HepG2 (cell line): Measurements from ENCODE around the gene GLIPR1L2. TPM values are rescaled to one million over a fixed set of nuclear protein-coding genes. Genes with fewer than 3 reads are reported as not detected.

Experiments used
- ATAC-seq: fragments of 200-7000 bp; cut with Tn5 transposase; 3 replicates; pipeline ENCODE4 v1.9.1; 2020; ENCODE audit warnings: mild to moderate bottlenecking, moderate library complexity
- BruUV-seq: library from RNA; stranded (reverse); fragments of 400-500 nt; replicated peaks from 2 replicates; lab custom pipeline; 2021; lab: Mats Ljungman, UMichigan
- CTCF ChIA-PET: fragments of 300-600 bp; formaldehyde crosslinking; extraction: SDS; loops from one replicate; lab custom pipeline; 2021; ENCODE audit warnings: low total read pairs, inconsistent platforms, low intra/inter-chr PET ratio; lab: Yijun Ruan, JAX
- POLR2A ChIA-PET: fragments of 350-600 bp; sonication (Branson Sonifier 250); formaldehyde crosslinking; loops from one replicate; lab custom pipeline; 2020; ENCODE audit warnings: antibody characterized with exemption, inconsistent platforms; lab: Yijun Ruan, JAX
- DNase-seq: peaks from one replicate; pipeline ENCODE4 v3.0.0-alpha.2; 2015; ENCODE audit warnings: low spot score
- FAIRE-seq: peaks from 3 replicates; lab custom pipeline; 2011; peaks lifted over from hg19 to GRCh38; lab: Jason Lieb, UNC
- H2AFZ ChIP-seq: one replicate; pipeline ENCODE4 v1.6.1; 2011; ENCODE audit warnings: low read length, inconsistent platforms
- H3K27ac ChIP-seq: fragments of 300-600 bp; 3 replicates; pipeline ENCODE4 v1.8.0; 2011; ENCODE audit warnings: mixed run types, mild to moderate bottlenecking, mixed read lengths, low read length, inconsistent platforms; ENCODE audit not compliant: insufficient read depth; ENCODE audit errors: extremely low read length
- H3K27me3 ChIP-seq, 2 experiments: fragments of 200-600 bp in 1 of 2; 2 replicates in 1 of 2; 3 replicates in 1 of 2; pipeline versions ENCODE4 v1.6.0 to v1.8.0; 2011; ENCODE audit warnings: low read length in 2 of 2, mild to moderate bottlenecking in 2 of 2, moderate library complexity in 2 of 2, inconsistent platforms in 1 of 2; ENCODE audit not compliant: insufficient read depth in 2 of 2, control insufficient read depth in 1 of 2
- H3K36me3 ChIP-seq, 2 experiments: fragments of 200-600 bp in 1 of 2; replicated peaks in 1 of 2; 2 replicates in 1 of 2; 3 replicates in 1 of 2; pipeline versions ENCODE4 v1.5.1 to v1.8.0; 2011; ENCODE audit warnings: low read length in 2 of 2, inconsistent platforms in 1 of 2; ENCODE audit not compliant: insufficient read depth in 2 of 2, control insufficient read depth in 1 of 2
- H3K4me1 ChIP-seq: 2 replicates; pipeline ENCODE4 v1.5.1; 2012; ENCODE audit warnings: low read length, inconsistent platforms; ENCODE audit not compliant: insufficient read depth
- H3K4me2 ChIP-seq: 2 replicates; pipeline ENCODE4 v1.6.0; 2011; ENCODE audit warnings: low read depth, low read length, inconsistent platforms
- H3K4me3 ChIP-seq, 3 experiments: fragments of 200-600 bp in 1 of 3; sonication (generic), shearing (Covaris generic) in 1 of 3; replicated peaks in 1 of 3; 2 replicates each; pipeline ENCODE4 v1.5.1; 2011 to 2016; ENCODE audit warnings: low read length in 3 of 3, inconsistent platforms in 2 of 3, low read depth in 2 of 3, mild to moderate bottlenecking in 2 of 3, control low read depth in 1 of 3, mixed read lengths in 1 of 3; ENCODE audit not compliant: insufficient read depth in 1 of 3
- H3K79me2 ChIP-seq: one replicate; pipeline ENCODE4 v1.6.1; 2011; ENCODE audit warnings: low read length, inconsistent platforms; ENCODE audit not compliant: insufficient read depth
- H3K9ac ChIP-seq: 2 replicates; pipeline ENCODE4 v1.6.0; 2011; ENCODE audit warnings: mild to moderate bottlenecking, low read depth, low read length, inconsistent platforms; ENCODE audit not compliant: insufficient read depth
- H3K9me3 ChIP-seq: 2 replicates; pipeline ENCODE4 v1.5.1; 2012; ENCODE audit warnings: mild to moderate bottlenecking, low read length
- H4K20me1 ChIP-seq: 2 replicates; pipeline ENCODE4 v1.6.0; 2011; ENCODE audit warnings: inconsistent platforms, mild to moderate bottlenecking, low read length, moderate library complexity; ENCODE audit not compliant: insufficient read depth
- FOXJ3 ChIP-seq: sonication (generic); formaldehyde crosslinking; IDR thresholded peaks from 2 replicates; pipeline ENCODE4 v1.4.0; 2020; ENCODE audit warnings: missing genetic modification reagents, mild to moderate bottlenecking, borderline replicate concordance
- GFI1 ChIP-seq: sonication (generic); formaldehyde crosslinking; IDR thresholded peaks from 2 replicates; pipeline ENCODE4 v1.5.0; 2020; ENCODE audit warnings: missing genetic modification reagents, mild to moderate bottlenecking, borderline replicate concordance
- JUN ChIP-seq: sonication (generic); formaldehyde crosslinking; IDR thresholded peaks from 2 replicates; pipeline ENCODE4 v1.4.0; 2020; ENCODE audit warnings: mild to moderate bottlenecking, missing genetic modification reagents
- RARG ChIP-seq: sonication (generic); formaldehyde crosslinking; IDR thresholded peaks from 2 replicates; pipeline ENCODE4 v1.4.0; 2020; ENCODE audit warnings: low read depth, mild to moderate bottlenecking, missing genetic modification reagents
- SMAD9 ChIP-seq: sonication (generic); formaldehyde crosslinking; IDR thresholded peaks from 2 replicates; pipeline ENCODE4 v1.5.1; 2020; ENCODE audit warnings: mild to moderate bottlenecking, missing genetic modification reagents
- TCF7 ChIP-seq: sonication (generic); IDR thresholded peaks from 2 replicates; pipeline ENCODE4 v1.6.1; 2016; ENCODE audit warnings: antibody characterized with exemption, low read depth
- ZBTB42 ChIP-seq: sonication (generic); formaldehyde crosslinking; IDR thresholded peaks from 2 replicates; pipeline ENCODE4 v1.5.0; 2020; ENCODE audit warnings: mild to moderate bottlenecking, missing genetic modification reagents
- ZFX ChIP-seq: sonication (generic); formaldehyde crosslinking; IDR thresholded peaks from 2 replicates; pipeline ENCODE4 v1.4.0; 2020; ENCODE audit warnings: mild to moderate bottlenecking, low read depth, missing genetic modification reagents, moderate library complexity
- ZNF503 ChIP-seq: sonication (generic); formaldehyde crosslinking; IDR thresholded peaks from 2 replicates; pipeline ENCODE4 v1.4.0; 2020; ENCODE audit warnings: missing genetic modification reagents
- WGBS: methylation state at CpG from one replicate; pipeline ENCODE4 v1.1.6; 2017; ENCODE audit warnings: low lambda C conversion rate; 5-methylcytosine and 5-hydroxymethylcytosine counted together
- in situ Hi-C: cut with HindIII; loops from 2 replicates; pipeline ENCODE4 v1.10.0; 2017; ENCODE audit warnings: low pct_unique_long_range_greater_than_20kb; ENCODE audit not compliant: extremely low pct_ligation_motif_present
- intact Hi-C: fragments of 100-400 bp; cut with micrococcal nuclease; formaldehyde crosslinking; loops from one replicate; pipeline ENCODE4 v1.10.0; 2022; ENCODE audit not compliant: unreplicated experiment
- polyA plus RNA-seq, 8 experiments: library from polyadenylated mRNA; depleted of rRNA in 3 of 8; stranded (reverse) in 7 of 8; unstranded in 1 of 8; fragments of >200 nt; fragmentation: Illumina TruSeq in 4 of 8; extraction: Trizol in 4 of 8; gene quantifications; 2 replicates each; pipeline versions ENCODE4 v1.2.1 to v1.2.3, GENCODE V29; 2011 to 2016; ENCODE audit warnings: low read depth in 4 of 8, missing spikeins in 1 of 8, mixed read lengths in 1 of 8; ENCODE audit not compliant: insufficient read depth in 1 of 8
- total RNA-seq, 5 experiments: library from RNA; depleted of rRNA; stranded (reverse); fragments of >200 nt; fragmentation: Illumina TruSeq; extraction: Trizol; gene quantifications; 2 replicates each; pipeline ENCODE4 v1.2.3, GENCODE V29; 2016; ENCODE audit warnings: low read depth in 1 of 5

The GLIPR1L2 gene
- total and polyA plus RNA-seq, 2 of the 13 experiments (the other 11 are each of a cell fraction or from before 2014, with no cell fraction given), result not detected

DNA sequence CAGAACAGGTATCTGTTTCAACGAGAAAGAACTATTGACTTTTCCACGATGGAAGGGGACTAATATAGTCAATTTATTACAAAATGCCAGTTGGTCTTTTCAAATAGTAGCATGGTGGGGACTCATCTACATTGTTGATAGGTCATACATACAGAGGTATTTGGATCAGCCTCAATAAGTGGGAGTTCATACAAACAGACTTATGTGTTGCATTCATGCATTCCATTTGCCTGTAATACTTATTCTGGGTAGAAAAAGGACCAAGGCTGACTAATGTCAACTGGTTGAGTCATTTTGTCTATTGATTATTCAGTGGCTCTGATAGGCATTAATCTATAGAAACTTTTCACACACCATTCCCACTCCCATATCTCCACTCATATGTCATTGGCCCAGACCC lies 48.2 kb downstream of the GLIPR1L2 start:
- peaks cover 27% of the 10 kb centered on the region for H3K4me1 ChIP-seq
- no peaks in the 10 kb centered on the region for H3K79me2 ChIP-seq
- CTCF ChIA-PET, result no interaction called here
- H3K27me3 ChIP-seq, result no peaks in the 10 kb centered on the region
- in situ Hi-C loops, result no loop called here
- H3K36me3 ChIP-seq, result no peaks in the 10 kb centered on the region
- H2AFZ ChIP-seq, result no peak overlapping the region
- no peaks in the 10 kb centered on the region; the same call in 1 of the 2 replicates for H3K9me3 ChIP-seq
- no peak overlapping the region for H3K4me2 ChIP-seq
- POLR2A ChIA-PET, result no interaction called here
- no peak overlapping the region for H3K9ac ChIP-seq
- intact Hi-C loops, result no loop called here
- DNase-seq (no peak), ATAC-seq (no peak), FAIRE-seq (no peak)
- H3K27ac ChIP-seq, result no peak overlapping the region
- no peak overlapping the region for H3K4me3 ChIP-seq
- H4K20me1 ChIP-seq, result no peaks in the 10 kb centered on the region
- BruUV-seq, result no TSS peak
- 0% methylated on average over 2 of the region's 2 CpGs for WGBS
- TF ChIP-seq ZBTB42 (CRISPR knock-in tag) (no peak), RARG (no peak), GFI1 (CRISPR knock-in tag) (no peak), JUN (CRISPR knock-in tag) (no peak), ZNF503 (no peak), FOXJ3 (CRISPR knock-in tag) (no peak), TCF7 (no peak), SMAD9 (CRISPR knock-in tag) (no peak), ZFX (CRISPR knock-in tag) (no peak)
- TF ChIP-seq, all 625 proteins: peak for 0
